Myocyte (in vitro differentiated cells): ENCODE data around the gene ARSK. TPM values are rescaled to one million over a fixed set of nuclear protein-coding genes. Genes with fewer than 3 reads are reported as not detected.
"Not testable (repeated sequence)": the region's sequence is repeated elsewhere in the genome, so short reads cannot be mapped to it uniquely, and the experiment has no call there.

Source experiments
- DNase-seq: peaks from one replicate; pipeline ENCODE4 v3.0.0-alpha.2; 2012; ENCODE audit warnings: low read depth
- total RNA-seq: library from RNA; depleted of rRNA; stranded (reverse); fragments of >200 nt; gene quantifications from 2 replicates; pipeline ENCODE4 v1.2.3, GENCODE V29; 2014

The ARSK gene
- total RNA-seq, 1 donor from 2014 or later, result 8.5 TPM

GRCh38 chr5:95620870-95621838 is 66.3 kb downstream of the ARSK start:
- DNase-seq, result peak; percentile 39

- DNase-seq, result no peak
Observed at GRCh38 chr5:95621839-95622629, 67.1 kb downstream of the ARSK start.

DNA sequence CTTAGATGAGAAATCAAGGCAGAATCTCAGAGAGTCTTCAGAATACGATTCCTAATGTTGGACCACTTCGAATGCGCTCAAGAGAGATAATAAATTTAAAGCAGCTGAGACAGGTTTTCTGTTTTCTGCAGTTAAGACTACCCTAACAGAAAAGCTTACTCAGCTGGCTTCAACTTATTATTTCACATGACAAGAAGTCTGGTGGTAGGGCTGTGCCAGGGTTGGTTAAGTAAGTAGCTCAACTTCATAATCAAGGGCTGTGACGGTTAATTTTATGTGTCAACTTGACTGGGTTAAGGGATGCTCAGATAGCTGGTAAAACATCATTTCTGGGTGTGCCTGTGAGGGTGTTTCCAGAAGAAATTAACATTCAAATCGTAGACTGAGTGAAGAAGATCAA is 68.8 kb downstream of the ARSK start:
- no peak for DNase-seq

GRCh38 chr5:95624368-95624767 is 69.5 kb downstream of the ARSK start:
- no peak for DNase-seq

DNA sequence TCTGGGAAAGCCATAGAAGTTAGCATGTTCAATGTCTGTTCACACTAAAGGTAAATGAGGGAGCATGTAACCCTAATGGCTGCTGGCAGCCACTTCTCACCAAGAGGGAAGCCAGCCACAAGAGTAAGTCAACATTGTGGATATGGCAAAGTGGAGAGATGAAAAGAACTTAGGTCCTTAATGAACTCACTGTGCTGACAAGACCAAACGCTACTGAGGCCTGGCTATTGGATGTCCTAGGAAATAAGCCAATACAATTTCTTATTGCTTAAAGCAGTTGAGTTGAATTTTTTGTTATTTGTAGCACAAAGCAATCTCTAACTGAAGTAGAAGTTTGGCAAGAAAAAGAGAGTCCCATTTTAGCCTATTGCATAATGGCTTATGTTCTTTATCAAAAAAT is 71.8 kb downstream of the ARSK start:
- DNase-seq, result no peak

DNA sequence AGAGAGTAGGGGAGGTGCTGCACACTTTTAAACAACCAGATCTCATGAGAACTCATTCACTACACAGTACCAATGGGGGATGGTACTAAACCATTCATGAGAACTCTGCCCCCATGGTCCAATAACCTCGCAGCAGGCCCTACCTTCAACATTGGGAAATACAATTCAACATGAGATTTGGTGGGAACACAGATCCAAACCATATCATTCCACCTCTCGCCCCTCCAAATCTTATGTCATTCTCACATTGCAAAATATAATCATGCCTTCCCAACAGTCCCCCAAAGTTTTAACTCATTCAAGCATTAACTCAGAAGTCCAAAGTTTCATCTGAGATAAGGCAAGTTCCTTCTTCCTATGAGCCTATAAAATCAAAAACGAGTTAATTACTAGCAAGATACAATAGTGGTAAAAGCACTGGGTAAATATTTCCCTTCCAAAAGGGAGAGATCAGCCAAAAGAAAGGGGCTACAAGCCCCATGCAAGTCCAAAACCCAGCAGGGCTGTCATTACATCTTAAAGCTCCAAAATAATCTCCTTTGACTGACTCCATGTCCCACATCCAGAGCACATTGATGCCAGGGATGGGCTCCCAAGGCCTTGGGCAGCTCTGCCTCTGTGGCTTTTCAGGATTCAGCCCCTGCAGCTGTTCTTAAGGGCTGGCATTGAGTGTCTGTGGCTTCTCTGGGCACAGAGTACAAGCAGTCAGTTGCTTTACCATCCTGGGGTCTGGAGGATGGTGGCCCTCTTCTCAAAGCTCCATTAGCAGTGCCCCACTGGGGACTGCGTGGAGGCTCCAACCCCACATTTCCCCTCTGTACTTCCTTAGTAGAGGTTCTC is 73.3 kb downstream of the ARSK start:
- peak; percentile 93 for DNase-seq

DNA sequence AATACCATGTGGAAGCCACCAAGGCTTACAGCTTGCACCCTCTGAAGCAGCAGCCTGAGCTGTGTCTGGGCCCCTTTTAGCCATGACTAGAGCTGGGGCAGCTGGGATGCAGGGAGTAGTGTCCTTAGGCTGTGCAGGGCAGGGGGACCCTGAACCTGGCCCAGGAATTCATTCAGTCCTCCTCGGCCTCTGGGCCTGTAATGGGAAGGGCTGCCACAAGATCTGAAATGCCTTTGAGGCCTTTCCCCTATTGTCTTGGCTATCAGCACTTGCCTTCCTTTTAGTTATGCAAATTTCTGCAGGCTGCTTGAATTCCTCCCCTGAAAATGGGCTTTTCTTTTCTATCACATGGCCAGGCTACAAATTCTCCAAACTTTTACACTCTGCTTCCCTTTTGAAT is 74.0 kb downstream of the ARSK start:
- no peak for DNase-seq

- DNase-seq, result peak; percentile 77
Observed at GRCh38 chr5:95630394-95630917, 75.6 kb downstream of the ARSK start.

DNA sequence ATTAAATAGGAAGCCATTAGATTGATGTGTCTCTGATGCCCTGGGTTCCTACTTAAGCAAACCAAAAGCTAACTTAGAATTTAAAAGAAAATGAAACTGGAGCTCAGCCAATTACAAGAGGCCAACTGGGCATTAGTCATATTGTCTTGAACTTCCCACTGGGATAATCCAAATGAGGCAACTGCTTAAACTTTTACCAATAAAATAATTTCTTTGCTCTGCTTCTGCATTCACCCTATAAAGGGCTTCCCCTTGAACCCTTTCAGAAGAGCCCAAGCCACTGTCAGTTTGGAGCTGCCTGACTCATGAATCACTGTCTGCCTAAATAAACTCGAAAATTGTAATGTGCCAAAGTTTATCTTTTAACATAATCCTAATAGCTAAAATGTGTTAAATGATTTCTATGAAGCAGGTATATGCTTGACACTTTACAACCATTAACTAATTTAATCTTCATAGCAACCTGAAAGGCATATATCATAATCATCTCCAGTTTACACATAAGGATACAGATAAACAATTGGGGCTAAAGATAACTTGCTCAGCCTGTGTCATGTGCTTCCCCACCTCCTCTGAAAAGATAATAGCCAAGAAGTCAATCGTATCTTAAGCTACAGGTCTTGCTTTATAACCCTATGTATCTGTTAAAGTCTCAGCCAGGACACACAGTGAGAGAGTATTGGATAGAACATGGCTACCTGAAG is 76.5 kb downstream of the ARSK start:
- DNase-seq, result peak; percentile 81

DNA sequence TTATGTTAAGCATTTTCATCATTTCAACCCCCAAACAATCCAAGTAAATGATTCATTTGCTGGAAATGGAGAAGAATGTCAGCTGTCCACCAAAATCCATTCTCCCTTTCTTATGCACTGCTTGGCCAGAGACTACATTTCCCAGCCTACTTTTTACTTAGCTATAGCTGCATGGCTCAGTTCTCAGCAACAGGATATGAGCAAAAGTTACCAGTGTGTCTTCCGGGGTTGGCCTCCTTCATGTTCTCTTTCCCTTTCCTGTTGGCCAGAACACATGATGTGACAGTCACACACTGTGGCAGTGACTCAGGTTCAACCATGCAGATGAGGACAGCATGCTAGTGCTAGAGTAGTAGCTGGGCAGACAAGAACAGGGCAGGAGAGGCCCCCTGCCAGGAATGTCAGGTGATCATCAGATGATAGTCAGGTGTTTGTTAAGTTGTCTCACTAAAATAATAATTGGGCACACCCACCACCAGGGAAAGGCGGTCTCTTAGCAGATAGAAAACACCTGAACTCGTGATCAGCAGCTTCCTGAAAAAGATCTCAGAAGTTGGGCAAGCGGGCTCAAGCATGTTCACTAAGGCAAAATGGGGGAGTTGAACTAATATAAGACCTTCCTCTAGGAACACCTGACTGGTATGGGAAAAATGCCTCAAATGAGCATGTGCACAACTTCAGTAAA is 77.2 kb downstream of the ARSK start:
- DNase-seq, result peak; percentile 72

DNA sequence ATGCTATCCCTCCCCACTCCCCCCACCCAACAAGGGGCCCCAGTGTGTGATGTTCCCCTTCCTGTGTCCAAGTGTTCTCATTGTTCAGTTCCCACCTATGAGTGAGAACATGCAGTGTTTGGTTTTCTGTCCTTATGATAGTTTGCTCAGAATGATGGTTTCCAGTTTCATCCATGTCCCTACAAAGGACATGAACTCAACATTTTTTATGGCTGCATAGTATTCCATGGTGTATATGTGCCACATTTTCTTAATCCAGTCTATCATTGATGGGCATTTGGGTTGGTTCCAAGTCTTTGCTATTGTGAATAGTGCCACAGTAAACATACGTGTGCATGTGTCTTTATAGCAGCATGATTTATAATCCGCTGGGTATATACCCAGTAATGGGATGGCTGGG is 78.0 kb downstream of the ARSK start:
- not testable (repeated sequence) for DNase-seq

- DNase-seq, result no peak
Observed at GRCh38 chr5:95633671-95634070, 78.8 kb downstream of the ARSK start.

- DNase-seq, result no peak
Observed at GRCh38 chr5:95634081-95634480, 79.2 kb downstream of the ARSK start.

DNA sequence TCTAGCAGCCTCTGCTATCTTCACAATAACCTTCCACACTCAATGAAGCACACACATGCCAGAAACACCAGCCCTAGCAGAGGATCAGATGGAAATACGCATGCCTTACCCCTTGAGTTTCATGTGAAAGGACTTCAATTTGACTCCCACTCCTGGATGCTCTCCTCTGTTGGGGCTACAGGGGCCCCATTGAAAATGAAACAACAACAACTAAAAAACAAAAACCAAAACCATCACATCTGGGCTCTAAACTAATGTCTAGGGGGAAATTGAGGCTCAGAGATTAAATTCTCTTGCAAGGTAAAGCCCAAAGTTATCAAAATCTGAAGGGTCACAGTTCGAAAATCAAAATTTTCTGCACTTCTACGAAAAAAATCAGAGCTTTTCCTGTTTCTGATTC is 83.7 kb downstream of the ARSK start:
- no peak for DNase-seq

- no peak for DNase-seq
Observed at GRCh38 chr5:95641741-95642220, 86.9 kb downstream of the ARSK start.

- no peak for DNase-seq
Observed at GRCh38 chr5:95643152-95643551, 88.3 kb downstream of the ARSK start.

GRCh38 chr5:95644351-95645042 is 89.6 kb downstream of the ARSK start:
- peak; percentile 73 for DNase-seq

DNA sequence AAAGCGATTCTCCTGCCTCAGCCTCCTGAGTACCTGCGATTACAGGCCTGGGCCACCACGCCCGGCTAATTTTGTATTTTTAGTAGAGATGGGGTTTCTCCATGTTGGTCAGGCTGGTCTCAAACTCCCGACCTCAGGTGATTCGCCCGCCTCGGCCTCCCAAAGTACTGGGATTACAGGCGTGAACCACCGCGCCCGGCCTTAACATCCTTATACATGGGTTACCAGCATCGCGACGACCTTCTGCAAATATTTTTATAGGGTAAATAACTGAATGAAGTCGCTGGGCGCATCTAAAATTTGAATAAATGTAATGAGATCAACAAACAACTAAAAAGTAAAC is 91.3 kb downstream of the ARSK start:
- not testable (repeated sequence) for DNase-seq
